Stomach (tissue), 4 donors: Measurements from ENCODE around the gene TPPP.

ENCODE experiments used
- CTCF ChIP-seq, 7 experiments: fragments of 450-650 bp in 4 of 7; fragments of 200-600 bp in 3 of 7; sonication (generic) in 3 of 7; IDR thresholded peaks; one replicate each; pipeline ENCODE4 v1.5.1; 2016 to 2019; ENCODE audit warnings: antibody characterized with exemption in 7 of 7, control low read depth in 2 of 7, mild to moderate bottlenecking in 1 of 7
- POLR2A ChIP-seq, 4 donors: fragments of 450-650 bp; IDR thresholded peaks; one replicate each; pipeline ENCODE4 v1.6.1; 2016; ENCODE audit warnings: antibody characterized with exemption in 4 of 4, control low read depth in 2 of 4, mild to moderate bottlenecking in 1 of 4, moderate library complexity in 1 of 4
- POLR2AphosphoS5 ChIP-seq, 3 donors: sonication (generic); formaldehyde crosslinking; IDR thresholded peaks; one replicate each; pipeline ENCODE4 v1.6.1; 2016; ENCODE audit warnings: antibody characterized with exemption in 3 of 3

DNA sequence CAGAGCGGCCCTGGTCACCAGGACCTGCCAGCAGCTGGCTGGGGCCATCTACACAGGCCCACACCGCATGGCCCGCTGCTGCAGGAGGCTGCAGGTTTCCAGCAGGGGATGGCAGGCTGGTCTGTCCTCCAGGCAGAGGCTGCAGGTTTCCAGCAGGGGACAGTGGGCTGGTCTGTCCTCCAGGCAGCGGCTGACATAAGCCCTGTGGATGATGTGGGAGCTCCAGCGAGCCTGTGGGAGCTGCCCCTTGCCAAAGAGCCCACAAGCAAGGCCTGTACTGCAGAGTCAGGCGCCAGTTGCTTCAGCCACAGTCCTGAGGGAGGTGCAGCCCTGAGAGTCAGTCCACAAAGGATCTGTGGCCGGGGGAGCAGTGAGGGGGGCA lies 18.5 kb downstream of the TPPP start:
- TF ChIP-seq CTCF (IDR thresholded peaks at IDR 0.05): no peak
- TF ChIP-seq POLR2A (IDR thresholded peaks at IDR 0.05): no peak
- no peak for TF ChIP-seq POLR2AphosphoS5 (IDR thresholded peaks at IDR 0.05)
